Left ventricle myocardium superior (tissue), 1 donor: ENCODE measurements around the gene PLCL1. TPM values are rescaled to one million over a fixed set of nuclear protein-coding genes. Genes with fewer than 3 reads are reported as not detected.
"Not testable (repeated sequence)": the region's sequence is repeated elsewhere in the genome, so short reads cannot be mapped to it uniquely, and the experiment has no call there.

Experiments used
- ATAC-seq: fragments of 200-7000 bp; cut with Tn5 transposase; one replicate; pipeline ENCODE4 v1.9.1; 2020; ENCODE audit warnings: mild to moderate bottlenecking, moderate library complexity
- DNase-seq: peaks from one replicate; pipeline ENCODE4 v3.0.0-alpha.2; 2020
- intact Hi-C: fragments of 100-400 bp; cut with micrococcal nuclease; formaldehyde crosslinking; loops from one replicate; pipeline ENCODE4 v1.11.0; 2022
- total RNA-seq: library from RNA; stranded (reverse); fragmentation: NEBNext Ultra II Directional; extraction: Animal tissue kit (Norgen Biotek cat#: 25700); gene quantifications from one replicate; pipeline ENCODE4 v1.2.1, GENCODE V29; 2021
- donor health status: DM: no; HTN: yes; CAD: no; lungs with severe emphysema.

Gene PLCL1
- total RNA-seq, 1 donor from 2014 or later, result 100 TPM

DNA sequence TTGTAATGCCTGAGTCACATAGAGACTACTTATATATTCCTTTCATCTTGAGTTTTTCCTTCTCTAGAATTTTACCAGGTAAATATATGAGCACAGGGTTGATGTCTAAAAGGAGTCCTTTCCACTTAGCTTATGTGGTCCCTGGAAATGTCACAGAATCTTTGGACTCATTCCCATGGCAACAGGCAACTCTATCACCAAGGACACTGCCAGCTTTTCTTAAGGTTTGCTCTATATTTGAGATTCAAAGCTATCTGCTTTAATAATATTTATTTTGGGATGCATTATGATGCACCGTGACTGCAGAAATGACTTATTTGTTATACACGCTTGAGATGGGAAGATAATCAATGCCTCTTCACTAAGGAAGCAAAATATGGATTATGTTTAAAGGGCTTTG lies 363.0 kb downstream of the PLCL1 start:
- DNase-seq, result no peak
- no peak for ATAC-seq
- intact Hi-C loops, result no loop called here

DNA sequence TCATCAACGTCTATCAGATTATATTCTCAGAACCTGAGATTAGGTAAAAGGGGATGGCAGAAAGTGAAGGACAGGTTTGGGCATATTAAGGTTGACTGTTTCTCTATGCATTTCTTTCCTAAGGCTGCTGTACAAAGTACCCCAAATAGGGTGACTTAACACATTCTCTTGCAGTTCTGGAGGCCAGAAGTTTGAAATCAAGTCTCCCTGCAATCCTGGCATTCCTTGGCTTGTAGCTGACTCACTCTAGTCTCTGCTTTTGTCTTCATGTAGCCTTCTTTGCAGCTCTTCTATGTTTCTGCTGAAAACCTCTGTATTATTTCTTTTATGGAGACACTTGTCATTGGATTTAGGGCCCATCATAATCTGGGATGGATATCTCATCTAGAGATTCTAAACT lies 364.3 kb downstream of the PLCL1 start:
- intact Hi-C loops, result no loop called here
- ATAC-seq (no peak), DNase-seq (no peak)

DNA sequence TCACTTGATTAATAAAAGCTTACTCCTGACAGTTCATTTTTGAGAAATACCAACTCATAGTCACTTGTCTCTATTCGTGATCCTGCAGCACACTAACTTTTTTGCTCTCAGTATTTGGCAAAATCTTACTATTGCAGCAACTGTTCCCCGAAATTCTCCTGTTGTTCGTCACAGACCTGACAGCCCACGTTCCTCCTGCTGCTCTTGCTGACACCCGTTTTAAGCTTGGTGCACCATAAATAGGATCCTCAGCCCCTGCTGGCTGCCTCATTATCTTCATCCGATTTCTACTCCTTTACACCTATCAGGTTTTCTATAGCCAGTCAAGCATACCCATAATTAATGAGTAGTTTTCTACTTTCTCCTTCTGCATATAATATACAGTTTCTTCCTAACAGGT lies 368.8 kb downstream of the PLCL1 start:
- DNase-seq (no peak), ATAC-seq (no peak)
- intact Hi-C loops, result no loop called here

DNA sequence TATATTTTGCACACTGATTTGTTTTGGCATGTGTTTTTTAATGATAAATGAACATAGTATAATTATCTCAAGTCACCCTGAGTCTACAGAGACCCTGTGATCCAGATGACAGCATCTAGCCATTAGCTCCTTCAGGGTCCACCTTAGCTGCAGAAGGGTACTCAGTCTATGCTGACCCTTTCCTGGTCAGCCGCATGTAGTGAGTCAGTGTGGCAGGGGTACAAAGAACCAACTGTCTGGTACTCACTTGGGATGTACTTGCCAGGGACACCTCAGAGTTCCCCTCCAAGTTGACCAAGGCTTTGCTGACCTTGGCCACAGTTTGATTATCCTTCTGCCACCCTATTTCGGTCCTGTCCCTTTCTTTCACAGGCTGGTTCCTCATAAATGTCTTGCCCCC lies 369.5 kb downstream of the PLCL1 start:
- intact Hi-C loops, result no loop called here
- no peak for ATAC-seq
- no peak for DNase-seq

DNA sequence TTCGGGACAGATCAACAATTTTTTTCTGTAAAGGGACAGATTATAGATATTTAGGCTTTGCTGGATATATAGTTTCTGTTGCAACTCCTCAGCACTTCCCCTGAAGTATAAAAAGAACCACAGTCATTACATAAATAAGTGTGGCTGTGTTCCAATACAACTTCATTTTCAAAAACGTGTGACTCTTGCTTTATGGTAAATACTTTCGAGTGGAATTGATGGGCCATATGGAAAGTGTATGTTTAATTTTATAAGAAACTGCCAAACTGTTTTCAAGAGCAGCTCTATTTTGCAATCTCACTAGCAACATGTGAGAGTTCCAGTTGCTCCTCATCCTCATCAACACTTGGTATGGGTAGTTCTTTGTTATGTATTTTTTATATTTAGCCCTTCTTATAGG lies 370.9 kb downstream of the PLCL1 start:
- ATAC-seq, result no peak
- DNase-seq, result no peak
- intact Hi-C loops, result no loop called here

DNA sequence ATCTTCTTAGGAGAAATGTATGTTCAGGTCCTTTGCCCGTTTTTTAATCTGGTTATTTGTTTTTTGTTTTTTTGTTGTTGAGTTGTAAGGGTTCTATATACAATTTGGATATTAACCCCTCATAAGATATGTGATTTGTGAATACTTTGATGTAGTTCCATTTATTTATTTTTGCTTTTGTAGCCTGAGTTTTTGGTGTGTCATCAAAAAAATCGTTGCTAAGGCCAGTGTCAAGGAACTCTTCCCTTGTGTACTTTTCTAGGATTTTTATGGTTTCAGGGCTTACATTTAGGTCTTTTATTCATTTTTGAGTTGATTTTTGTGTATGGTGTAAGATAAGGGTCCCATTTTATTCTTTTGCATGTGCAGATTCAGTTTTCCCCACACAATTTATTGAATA lies 372.6 kb downstream of the PLCL1 start:
- DNase-seq (no peak), ATAC-seq (no peak)
- intact Hi-C loops, result no loop called here

DNA sequence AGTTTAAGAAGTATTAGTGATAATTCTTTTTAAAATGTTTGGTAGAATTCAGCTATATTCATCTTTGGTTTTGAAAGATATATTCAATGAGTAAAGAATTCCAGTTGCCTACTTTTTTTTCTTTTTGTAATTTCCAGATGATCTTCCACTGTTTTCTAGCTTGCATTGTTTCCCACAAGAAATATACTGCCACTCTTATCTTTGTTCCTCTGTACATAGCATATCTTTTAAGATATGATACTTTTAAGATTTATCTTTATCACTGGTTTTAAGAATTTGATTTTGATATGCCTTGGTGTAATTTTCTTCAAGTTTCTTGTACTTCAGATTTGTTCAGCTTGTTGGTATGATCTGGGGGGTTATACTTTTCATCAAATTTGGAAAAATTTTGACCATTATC lies 374.4 kb downstream of the PLCL1 start:
- DNase-seq, result no peak
- intact Hi-C loops, result no loop called here
- no peak for ATAC-seq

DNA sequence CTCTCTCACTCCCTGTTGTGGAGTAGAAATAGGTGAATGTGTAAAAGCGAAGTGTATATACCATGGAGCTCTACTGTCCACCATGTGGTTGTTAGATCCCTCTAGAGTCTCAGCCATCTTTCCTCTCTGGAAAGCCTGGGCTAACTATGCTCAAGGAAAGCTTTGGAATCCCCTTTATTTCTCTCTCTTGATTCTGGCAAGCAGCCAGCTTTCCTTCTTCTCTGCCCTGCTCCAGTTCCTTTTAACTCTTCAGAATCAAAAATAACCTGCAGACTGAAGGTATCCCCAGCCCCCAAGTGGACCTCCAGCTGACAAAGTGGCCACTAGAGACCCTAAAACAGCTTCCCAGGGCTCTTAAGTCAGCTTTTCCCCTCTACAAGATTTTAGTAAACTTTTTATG lies 381.9 kb downstream of the PLCL1 start:
- DNase-seq (no peak), ATAC-seq (no peak)
- intact Hi-C loops, result no loop called here

DNA sequence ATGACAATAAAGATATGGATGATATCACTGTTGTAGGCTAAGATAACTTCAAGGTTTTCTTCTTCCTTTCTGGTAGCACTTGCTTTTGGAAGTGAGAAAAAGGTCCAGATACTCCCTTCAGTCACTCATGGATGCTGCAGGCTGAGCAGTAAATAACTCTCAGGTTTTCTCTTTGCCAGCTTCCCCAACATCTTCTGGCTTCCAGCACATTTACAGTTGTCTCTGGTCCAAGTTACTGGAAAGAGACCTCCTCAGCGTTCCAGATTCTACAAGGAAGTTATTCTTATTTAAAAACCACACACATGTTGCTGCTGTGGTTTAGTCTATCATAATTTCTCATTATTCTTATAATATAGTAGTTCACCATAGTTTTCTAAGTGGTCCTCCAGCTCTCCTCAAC lies 383.4 kb downstream of the PLCL1 start:
- intact Hi-C loops, result no loop called here
- ATAC-seq, result no peak
- no peak for DNase-seq

DNA sequence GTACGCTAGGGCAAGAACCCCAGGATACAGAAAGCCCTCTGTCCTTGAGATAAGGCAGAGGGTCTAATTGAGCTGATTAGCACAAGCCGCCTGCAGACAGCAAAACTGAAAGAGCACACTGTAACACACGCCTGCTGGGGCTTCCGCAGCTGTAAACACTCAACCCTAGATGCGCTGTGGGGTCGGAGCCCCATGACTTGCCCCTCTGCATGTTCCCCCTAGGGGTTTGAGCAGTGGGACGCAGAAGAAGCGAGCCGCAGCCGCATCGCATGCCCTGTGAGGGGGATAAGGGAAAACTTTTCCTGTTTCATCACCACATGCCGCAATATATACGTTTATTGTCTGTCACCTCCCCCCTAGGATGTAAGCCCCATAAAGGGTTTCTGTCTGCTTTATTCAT lies 384.6 kb downstream of the PLCL1 start:
- intact Hi-C loops, result no loop called here
- DNase-seq (no peak), ATAC-seq (no peak)

DNA sequence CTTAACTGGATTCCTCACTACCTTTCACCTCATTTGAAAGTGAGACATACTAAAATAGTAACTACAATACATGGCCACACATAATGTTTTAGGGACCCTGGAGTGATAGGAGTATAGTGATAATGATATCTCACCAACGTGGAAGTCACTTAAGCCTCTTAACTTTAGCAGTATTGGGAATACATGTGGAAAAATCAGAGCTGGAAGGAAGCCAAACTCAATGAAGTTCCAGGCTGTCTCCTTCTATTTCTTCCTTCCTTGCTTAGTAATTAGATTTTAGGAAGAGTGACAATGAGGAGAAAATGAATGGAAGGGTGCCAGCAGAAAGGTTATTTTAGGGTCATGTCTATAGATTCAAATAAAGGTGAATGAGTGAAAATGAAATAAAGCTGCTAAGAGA lies 387.3 kb downstream of the PLCL1 start:
- intact Hi-C loops, result no loop called here
- ATAC-seq (no peak), DNase-seq (no peak)

DNA sequence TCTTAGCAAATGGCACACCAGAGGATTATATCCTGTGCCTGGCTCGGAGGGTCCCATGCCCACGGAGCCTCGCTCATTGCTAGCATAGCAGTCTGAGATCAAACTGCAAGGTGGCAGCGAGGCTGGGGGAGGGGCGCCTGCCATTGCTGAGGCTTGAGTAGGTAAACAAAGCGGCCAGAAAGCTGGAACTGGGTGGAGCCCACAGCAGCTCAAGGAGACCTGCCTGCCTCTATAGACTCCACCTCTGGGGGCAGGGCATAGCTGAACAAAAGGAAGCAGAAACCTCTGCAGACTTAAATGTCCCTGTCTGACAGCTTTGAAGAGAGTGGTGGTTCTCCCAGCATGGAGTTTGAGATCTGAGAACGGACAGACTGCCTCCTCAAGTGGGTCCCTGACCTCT lies 392.2 kb downstream of the PLCL1 start:
- intact Hi-C loops, DNase-seq, ATAC-seq: not testable (repeated sequence)

Other genes with a start within 250 kb of the PLCL1 start
- gene RFTN2, start 129.0 kb upstream of the PLCL1 start, total RNA-seq, result 7.5 TPM
- gene MARS2, start 99.2 kb upstream of the PLCL1 start, total RNA-seq, result 6.7 TPM
- gene BOLL, start 19.3 kb upstream of the PLCL1 start, total RNA-seq, result not detected